Neural progenitor cell (in vitro differentiated cells): ENCODE results near the gene CNPY2.

Source experiments
- CTCF ChIP-seq: fragments of 200-600 bp; sonication (generic); IDR thresholded peaks from 2 replicates; pipeline ENCODE4 v1.5.1; 2017; ENCODE audit warnings: antibody characterized with exemption, mild to moderate bottlenecking
- EZH2 ChIP-seq: fragments of 200-600 bp; sonication (generic); IDR thresholded peaks from 2 replicates; pipeline ENCODE4 v1.6.1; 2017; ENCODE audit warnings: antibody characterized with exemption, mild to moderate bottlenecking, moderate library complexity

GRCh38 chr12:56261503-56262232, 54.1 kb downstream of the CNPY2 start:
- TF ChIP-seq CTCF: no peak
- no peak for TF ChIP-seq EZH2
